Testis (tissue), 2 donors: ENCODE measurements around the gene CCL13.

Experiments used
- CTCF ChIP-seq, 3 experiments: fragments of 450-650 bp in 2 of 3; fragments of 200-600 bp in 1 of 3; sonication (generic) in 1 of 3; IDR thresholded peaks; one replicate each; pipeline ENCODE4 v1.5.1; 2016 to 2019; ENCODE audit warnings: antibody characterized with exemption in 3 of 3, mild to moderate bottlenecking in 2 of 3, moderate library complexity in 1 of 3
- POLR2A ChIP-seq: fragments of 450-650 bp; IDR thresholded peaks from one replicate; pipeline ENCODE4 v1.6.1; 2017; ENCODE audit warnings: antibody characterized with exemption, mild to moderate bottlenecking, moderate library complexity

GRCh38 chr17:34367486-34368195 is 11.4 kb downstream of the CCL13 start:
- TF ChIP-seq CTCF (IDR thresholded peaks at IDR 0.05) (no peak), POLR2A (no peak)
